Stimulated activated CD4-positive, alpha-beta T cell treated with anti-CD3 and anti-CD28 coated beads, Interleukin-12 subunit alpha, Interleukin-12 subunit beta, amount 100 ng/mL, for 4 hours (primary cell): ENCODE measurements around the gene ERG.

Experiments used
- DNase-seq: peaks from one replicate; pipeline ENCODE4 v3.0.0-alpha.2; 2020

The ERG gene

DNA sequence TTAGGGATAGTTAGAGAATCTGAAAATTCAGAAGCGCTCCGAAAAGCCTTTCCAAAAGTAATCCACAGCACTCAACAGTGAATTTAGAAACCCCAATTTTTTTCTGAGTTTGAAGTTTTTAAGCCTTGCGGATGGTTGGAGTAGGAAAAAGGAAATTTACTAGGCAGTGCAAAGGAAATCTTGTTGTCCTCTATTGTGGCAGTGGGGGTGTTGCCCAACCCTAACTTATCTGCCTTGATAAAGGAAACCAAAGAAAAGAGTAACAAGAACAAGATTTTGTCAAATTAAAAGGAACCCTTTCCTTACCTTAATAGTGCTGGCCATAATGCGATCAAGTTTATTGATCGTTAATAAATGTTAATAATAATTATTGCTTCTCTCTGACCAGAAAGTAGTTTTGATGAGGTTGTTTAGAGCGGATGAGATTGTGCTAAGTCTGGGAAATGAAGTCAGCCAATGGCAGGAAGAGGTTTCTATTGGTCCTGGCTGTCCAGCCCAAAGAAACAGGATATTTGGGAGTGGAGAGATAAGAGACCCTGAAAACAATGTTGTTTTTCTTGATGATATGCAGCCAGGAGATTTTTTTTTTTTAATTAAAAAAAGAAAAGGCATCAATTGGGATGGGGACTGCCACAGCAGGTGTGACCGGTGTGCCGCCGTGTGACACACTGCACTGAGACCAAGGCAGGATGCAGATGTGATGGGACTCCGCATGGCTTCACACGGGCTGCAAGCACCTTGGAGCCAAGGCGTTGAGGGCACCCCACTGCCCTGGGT lies at the start of gene ERG:
TSS of gene ERG (minus strand) at position 421 of the 777 bp plus-strand sequence. CDS start at position 324, 97 bp downstream.
- no peak for DNase-seq

GRCh38 chr21:38544661-38545060 lies 46.4 kb upstream of the ERG start:
- DNase-seq: no peak

DNA sequence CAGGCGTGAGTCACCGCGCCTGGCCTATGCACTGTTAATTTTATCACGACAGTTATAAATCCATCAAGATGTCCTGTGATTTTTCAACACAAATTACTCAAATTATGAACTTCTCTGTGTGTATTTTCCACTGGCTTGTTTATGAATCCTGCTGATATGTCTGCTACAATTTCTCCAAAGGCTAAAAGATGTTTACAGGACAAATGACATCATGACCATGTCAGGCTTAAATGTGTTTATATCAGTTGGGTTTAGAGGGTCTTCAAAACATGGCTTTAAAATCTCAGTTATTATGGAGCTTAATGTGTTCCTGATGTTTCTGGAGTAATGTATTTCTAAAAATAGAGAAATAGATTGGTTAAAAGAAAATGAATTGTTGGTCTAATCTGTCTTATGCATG lies 44.0 kb upstream of the ERG start:
- no peak for DNase-seq

GRCh38 chr21:38538353-38538752 lies 40.1 kb upstream of the ERG start:
- DNase-seq: no peak

- no peak for DNase-seq
Measured at GRCh38 chr21:38534591-38534990, 36.3 kb upstream of the ERG start.

- no peak for DNase-seq
Measured at GRCh38 chr21:38533887-38534286, 35.6 kb upstream of the ERG start.

DNA sequence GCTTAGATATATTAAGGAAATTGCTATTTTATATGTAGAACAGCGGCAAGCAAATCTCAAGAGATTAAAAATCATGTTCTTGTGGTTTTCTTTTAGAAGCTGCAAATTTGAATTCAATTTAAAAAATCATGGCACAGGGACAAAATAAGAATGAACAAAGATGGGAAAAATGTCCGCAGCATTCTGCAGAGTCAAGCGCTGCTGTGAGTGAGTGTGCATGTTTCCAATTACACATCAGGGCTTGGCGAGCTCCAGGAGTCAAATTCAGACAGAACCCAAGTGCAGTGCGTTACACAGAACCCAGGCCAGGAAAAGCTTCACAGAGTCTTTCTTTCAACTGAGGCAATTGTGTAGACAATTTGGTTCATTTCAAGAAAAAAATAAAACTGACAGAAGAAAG lies 33.3 kb upstream of the ERG start:
- no peak for DNase-seq

DNA sequence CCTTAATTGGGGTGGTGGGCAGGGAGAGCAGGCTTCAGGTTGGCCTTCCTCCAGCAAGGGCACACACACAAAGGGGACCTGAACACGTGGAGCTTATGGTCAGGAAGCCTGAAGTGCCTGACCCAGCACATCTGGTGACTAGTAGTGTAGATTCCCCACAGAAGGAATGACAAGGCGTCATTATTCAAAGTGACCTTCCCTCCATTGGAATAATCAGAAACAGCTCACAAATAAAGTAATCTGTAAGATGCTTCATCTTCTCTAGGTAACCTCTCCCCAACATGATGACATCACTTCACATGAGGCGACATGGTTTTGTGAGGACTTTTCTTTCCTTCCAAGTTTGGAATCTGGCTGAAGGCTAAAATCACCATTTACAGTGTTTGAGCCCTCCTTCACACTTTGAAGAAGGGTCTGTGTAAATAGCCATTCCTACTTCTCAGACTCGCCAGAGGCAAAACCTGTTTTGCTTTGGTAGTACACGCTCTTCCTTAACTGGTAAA lies 32.8 kb upstream of the ERG start:
- no peak for DNase-seq

GRCh38 chr21:38527737-38528136 lies 29.5 kb upstream of the ERG start:
- no peak for DNase-seq

- DNase-seq: no peak
Measured at GRCh38 chr21:38525454-38525853, 27.2 kb upstream of the ERG start.

DNA sequence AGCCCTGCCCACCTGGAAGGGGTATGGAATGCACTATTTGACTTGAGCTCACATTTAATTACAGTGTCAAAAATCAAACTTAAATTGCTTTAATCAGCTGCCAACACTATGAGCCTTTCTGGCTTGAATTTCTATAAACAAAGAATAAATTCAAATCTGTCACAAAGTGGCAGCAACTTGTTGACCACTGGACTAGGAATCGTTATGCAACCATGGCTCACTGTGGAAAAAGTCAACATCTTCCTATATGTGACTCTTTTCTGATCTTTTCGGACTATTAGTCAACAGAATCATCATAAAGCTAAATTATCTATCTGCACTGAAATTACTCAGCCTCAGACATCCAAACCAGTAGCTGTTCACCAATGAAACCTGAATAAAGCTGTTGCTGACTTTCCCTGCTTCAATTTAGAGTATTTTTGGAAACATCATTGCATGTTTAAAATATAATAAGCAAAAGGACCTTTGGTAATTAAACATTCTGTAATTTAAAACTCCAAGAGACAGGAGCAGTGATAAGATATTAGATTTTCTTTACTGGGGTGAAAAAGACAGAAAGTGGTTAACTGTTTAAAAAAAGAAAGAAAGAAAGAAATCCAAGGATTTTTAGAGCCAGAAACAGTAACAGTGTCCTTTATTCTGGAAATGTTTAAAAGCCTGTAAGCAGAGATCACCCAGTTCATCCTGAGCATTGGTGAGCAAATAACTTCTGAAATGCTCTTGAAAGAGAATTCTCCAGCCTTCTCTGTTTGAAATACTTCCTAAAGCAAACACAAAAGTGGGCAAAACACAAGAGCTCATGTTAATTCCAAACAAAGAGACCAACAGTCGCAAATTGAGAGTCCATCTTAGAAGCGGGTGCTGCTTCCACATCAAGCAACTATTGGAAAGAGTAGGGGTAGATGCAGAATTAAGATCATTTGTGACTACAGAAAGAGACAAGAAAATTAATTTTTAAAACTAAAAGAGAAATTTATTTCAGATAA lies 26.2 kb upstream of the ERG start:
- DNase-seq: no peak

DNA sequence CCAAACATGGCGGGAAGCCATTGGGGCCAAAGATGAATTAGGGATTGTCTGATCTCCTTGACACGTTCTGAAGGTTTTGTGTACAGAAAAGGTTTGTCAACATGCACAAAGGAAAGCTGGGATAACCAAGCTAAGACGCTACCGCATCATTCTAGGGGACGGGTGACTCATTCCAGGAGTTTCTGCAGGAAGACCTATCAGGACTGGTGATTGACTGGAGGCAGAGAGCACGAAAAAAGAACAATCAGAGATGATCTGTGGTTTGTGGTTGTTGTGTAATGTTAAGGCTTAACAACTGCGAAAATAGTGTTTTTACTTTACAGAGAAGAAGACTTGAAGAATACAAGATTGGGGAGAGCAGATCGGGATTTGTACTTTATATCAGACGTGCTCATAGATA lies 22.2 kb upstream of the ERG start:
- DNase-seq: no peak

DNA sequence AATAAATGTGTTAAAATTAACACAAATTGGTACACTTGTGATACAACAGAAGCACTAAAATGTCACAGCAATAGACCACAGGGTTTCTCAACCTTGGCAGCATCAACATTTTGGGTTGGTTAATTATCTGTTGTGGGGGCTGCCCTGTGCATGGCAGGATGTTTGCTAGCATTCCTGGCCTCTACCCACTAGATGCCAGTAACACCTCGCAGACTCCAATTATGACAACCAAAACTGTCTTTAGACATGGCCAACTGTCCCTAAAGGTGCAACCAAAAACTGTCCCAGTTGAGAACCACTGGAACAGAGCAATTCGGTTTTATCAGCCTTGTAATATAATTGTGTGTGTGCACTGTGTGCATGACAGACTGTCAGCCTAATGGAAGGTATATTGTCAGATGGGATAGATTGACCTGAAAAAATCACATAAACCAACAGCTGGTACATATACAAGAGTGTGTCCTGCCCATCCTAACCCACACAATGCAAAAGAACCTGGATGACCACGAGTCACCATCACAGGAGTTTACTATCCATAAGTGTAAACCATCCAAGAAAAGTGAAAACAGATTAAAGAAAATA lies 13.5 kb upstream of the ERG start:
- no peak for DNase-seq

GRCh38 chr21:38511198-38511597 lies 12.9 kb upstream of the ERG start:
- DNase-seq: no peak

- DNase-seq: no peak
Measured at GRCh38 chr21:38507374-38507942, 9.2 kb upstream of the ERG start.

DNA sequence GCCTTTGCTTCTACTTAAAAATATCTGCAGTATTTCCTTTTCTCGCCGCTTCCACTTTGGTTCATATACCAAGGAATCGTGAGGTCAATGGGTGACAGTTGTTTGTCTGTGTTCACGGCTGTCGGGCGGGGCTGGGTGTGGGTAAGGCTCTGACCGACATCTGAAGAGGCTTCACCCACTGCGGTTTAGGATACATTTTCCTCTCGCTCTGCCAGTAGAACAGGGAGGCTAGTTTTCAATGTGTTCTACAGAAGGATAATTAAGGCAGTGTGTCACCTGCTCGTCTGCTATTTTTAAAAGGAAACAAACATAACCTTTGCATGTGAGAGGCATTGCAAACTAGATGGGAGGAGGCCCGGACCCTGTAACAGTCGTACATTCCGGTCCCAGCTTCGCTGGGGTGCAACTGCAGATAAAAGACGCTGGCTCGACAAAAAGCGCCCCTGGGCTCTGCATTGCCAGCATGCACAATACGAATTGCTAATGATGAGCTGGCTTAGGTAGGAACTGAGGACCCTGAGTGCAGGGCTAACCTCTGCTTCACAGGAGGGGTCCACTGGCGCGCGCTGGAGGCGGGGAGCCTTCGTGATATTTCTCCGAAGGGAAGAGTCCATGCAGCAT lies 8.5 kb upstream of the ERG start:
- no peak for DNase-seq

DNA sequence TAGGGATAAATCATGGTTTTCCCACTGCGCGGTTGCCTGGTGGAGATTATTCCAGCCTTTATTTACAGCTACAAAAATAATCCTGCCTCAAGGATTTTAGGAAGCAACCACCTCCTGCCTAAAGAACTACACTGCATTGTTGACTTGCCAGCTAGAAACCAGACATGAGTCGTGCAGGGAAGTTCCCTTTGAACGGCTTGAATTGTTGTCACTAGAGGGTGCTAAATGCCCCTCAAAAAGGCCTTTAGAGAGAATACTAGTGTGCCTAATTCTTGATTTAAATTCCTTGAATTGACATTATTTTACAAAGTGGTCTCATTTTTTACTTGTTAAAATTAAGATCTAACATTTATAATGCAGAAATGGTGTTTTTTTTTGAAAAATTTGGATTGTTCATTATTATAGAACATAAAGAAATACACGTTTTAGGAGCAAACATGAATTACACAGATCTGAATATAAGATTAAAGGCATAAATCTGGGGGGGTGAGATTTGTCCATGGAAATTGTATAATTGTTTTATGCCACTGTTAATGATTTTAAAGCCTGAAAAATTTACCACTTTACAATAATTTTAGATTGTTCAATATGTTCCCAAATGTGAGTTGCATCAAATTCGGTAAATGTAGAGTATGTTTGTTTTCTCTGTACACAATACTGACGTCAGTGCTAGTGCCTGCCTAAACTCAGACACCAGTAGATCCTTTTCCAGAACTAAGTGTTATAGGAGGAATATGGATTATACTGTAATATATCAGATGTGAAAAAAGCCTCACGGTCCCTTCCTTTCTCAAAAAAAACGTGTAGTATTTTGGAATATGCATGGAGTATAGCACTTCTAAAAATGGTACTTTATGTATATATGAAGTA lies 7.6 kb upstream of the ERG start:
- DNase-seq: no peak

GRCh38 chr21:38504066-38504465 lies 5.8 kb upstream of the ERG start:
- no peak for DNase-seq

DNA sequence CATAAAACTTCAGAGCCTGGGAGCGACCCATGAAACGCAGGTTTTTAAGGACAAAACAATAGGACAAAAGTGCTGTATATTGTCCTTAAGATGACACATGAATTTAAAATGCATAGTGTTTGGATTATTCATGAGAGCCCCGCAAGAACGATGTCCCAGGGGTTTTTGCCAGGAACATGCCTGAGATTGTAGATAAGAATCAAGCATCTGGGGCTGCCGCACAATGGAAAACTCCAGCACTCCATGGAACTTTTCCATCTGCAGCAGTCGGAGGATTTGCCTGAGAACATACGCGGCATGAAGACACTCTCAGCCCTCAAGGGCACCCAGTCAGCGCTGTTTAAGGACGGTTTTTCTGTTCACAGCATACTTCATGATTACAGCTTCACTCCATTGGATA lies 5.3 kb upstream of the ERG start:
- DNase-seq: no peak

DNA sequence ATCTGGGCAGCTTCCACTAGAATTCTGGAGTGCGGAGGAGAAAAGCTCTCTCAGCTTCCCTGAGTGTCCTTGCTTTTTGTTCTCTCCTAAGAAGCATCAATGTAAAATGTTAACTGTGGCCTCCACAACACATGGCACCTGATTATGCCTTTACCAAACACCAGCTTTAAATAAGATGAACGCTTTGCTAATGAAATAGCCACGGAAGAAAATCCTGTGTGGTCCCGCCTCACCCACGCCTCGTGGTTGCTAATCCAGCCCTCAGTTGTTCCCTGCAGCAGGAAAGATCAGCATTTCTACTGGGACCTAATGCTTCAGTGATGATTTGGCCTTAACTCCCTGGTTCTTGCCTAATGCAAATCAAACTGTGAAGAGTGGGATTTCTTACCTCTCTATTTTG lies 1.8 kb upstream of the ERG start:
- no peak for DNase-seq

DNA sequence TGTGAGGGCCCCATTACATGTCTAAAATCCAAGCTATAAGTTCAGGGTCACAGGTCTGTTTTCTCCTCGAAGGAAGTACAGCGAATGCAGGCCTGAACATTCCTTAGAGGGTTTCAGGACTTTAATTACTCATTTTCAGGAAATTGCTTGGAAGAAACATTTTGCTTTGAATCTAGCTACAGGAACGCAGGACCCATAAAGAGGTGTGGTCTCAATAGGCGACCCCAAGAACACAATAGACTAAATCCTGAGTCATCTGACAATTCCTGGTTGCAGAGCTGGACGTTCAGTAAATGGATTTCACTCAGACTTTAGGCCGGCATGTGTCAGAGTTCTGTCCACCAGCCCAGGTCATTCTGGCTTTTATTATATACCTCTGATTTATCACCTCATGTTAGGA lies 1.0 kb upstream of the ERG start:
- DNase-seq: no peak

DNA sequence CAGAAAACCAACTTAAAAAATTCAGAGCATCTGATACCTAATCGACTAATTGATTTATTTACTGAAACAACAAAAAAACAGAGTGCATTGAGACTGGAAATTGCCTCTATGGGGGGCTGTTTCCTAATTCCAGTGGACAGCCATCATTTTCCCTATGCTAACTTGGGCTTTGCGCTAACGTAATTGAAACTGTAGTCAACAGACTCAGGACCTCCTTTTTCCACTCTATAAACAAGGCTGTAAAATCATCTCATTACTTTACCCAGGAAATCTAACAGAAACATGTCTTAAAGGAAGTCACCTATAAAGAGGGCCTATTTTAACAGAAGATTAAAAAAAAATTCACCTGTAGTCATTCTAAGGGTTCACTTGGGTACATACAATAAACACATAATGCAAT lies 2.1 kb downstream of the ERG start:
- no peak for DNase-seq
